ENCODE measurements around the gene MRFAP1L1.
"Not testable (repeated sequence)": the region's sequence is repeated elsewhere in the genome, so short reads cannot be mapped to it uniquely, and the experiment has no call there.

Gene MRFAP1L1

GRCh38 chr4:6734165-6734786 is 24.6 kb upstream of the MRFAP1L1 start:
- DNase-seq (ENCODE audit: low read depth): no peak

GRCh38 chr4:6733358-6734164 is 23.9 kb upstream of the MRFAP1L1 start:
- no peak for DNase-seq (ENCODE audit: low read depth)

GRCh38 chr4:6732441-6733357 is 23.0 kb upstream of the MRFAP1L1 start:
- DNase-seq (ENCODE audit: low read depth): no peak

GRCh38 chr4:6731780-6732179 is 22.1 kb upstream of the MRFAP1L1 start:
- DNase-seq (ENCODE audit: low read depth): no peak

GRCh38 chr4:6731318-6731675 is 21.6 kb upstream of the MRFAP1L1 start:
- no peak for DNase-seq (ENCODE audit: low read depth)

GRCh38 chr4:6730603-6731317 is 21.1 kb upstream of the MRFAP1L1 start:
- no peak for DNase-seq (ENCODE audit: low read depth)

- DNase-seq (ENCODE audit: low read depth): no peak
These were observed 18.8 kb upstream of the MRFAP1L1 start for GRCh38 chr4:6728320-6729029.

GRCh38 chr4:6727943-6728250 is 18.2 kb upstream of the MRFAP1L1 start:
- no peak for DNase-seq (ENCODE audit: low read depth)

GRCh38 chr4:6727081-6727942 is 17.6 kb upstream of the MRFAP1L1 start:
- DNase-seq (ENCODE audit: low read depth): no peak

- DNase-seq (ENCODE audit: low read depth): not testable (repeated sequence)
These were observed 15.8 kb upstream of the MRFAP1L1 start for GRCh38 chr4:6725427-6725961.

- no peak for DNase-seq (ENCODE audit: low read depth)
These were observed 14.9 kb upstream of the MRFAP1L1 start for GRCh38 chr4:6724421-6725111.

- no peak for DNase-seq (ENCODE audit: low read depth)
These were observed 14.2 kb upstream of the MRFAP1L1 start for GRCh38 chr4:6723851-6724250.

- DNase-seq (ENCODE audit: low read depth): no peak
These were observed 13.2 kb upstream of the MRFAP1L1 start for GRCh38 chr4:6722891-6723290.

GRCh38 chr4:6721121-6721520 is 11.5 kb upstream of the MRFAP1L1 start:
- no peak for DNase-seq (ENCODE audit: low read depth)

GRCh38 chr4:6720202-6720699 is 10.6 kb upstream of the MRFAP1L1 start:
- peak; percentile 77 for DNase-seq (ENCODE audit: low read depth)

GRCh38 chr4:6719611-6720179 is 10.0 kb upstream of the MRFAP1L1 start:
- no peak for DNase-seq (ENCODE audit: low read depth)

GRCh38 chr4:6718932-6719610 is 9.4 kb upstream of the MRFAP1L1 start:
- DNase-seq (ENCODE audit: low read depth): no peak

GRCh38 chr4:6716958-6717655 is 7.4 kb upstream of the MRFAP1L1 start:
- no peak for DNase-seq (ENCODE audit: low read depth)

Measured in activated T-helper 9 cell treated with anti-CD3 and anti-CD28 coated beads, Interleukin-2, amount 50 U/mL, for 16 hours (primary cell).